Measurements from ENCODE around the gene SLC30A1.
"Not testable (repeated sequence)": the region's sequence is repeated elsewhere in the genome, so short reads cannot be mapped to it uniquely, and the experiment has no call there.

Gene SLC30A1

GRCh38 chr1:211541720-211542477 is 37.1 kb downstream of the SLC30A1 start:
- ChIA-PET POLR2A (no interaction called here), CTCF (interaction anchor here (1.0 to 5.6 kb wide), 4 partner anchors 14 to 112 kb away, joined by 3 to 30 read pairs (median 6); no protein-coding TSS in a partner anchor)
- no peak for TF ChIP-seq CTCF (IDR thresholded peaks at IDR 0.05; ENCODE audit: insufficient read depth, low read length, missing control alignments)
- H3K4me3 ChIP-seq (ENCODE audit: low read depth, low read length) = no peak overlapping the region
- DNase-seq (ENCODE audit: low read depth, low spot score) = no peak

GRCh38 chr1:211541278-211541677 is 37.7 kb downstream of the SLC30A1 start:
- ChIA-PET CTCF (interaction anchor here (1.3 to 5.6 kb wide), 4 partner anchors 11 to 113 kb away, joined by 3 to 30 read pairs (median 7); no protein-coding TSS in a partner anchor), POLR2A (no interaction called here)
- H3K4me3 ChIP-seq (ENCODE audit: low read depth, low read length) = no peak overlapping the region
- TF ChIP-seq CTCF (IDR thresholded peaks at IDR 0.05; ENCODE audit: insufficient read depth, low read length, missing control alignments) = no peak
- no peak for DNase-seq (ENCODE audit: low read depth, low spot score)

- CTCF ChIA-PET = interaction anchor here (1.3 to 5.6 kb wide), 4 partner anchors 11 to 113 kb away, joined by 3 to 30 read pairs (median 7); no protein-coding TSS in a partner anchor
- H3K4me3 ChIP-seq (ENCODE audit: low read depth, low read length); POLR2A ChIA-PET; DNase-seq (ENCODE audit: low read depth, low spot score): not testable (repeated sequence)
Observed at GRCh38 chr1:211540824-211541223, 38.1 kb downstream of the SLC30A1 start.

- H3K4me3 ChIP-seq (ENCODE audit: low read depth, low read length) = no peak overlapping the region
- no peak for TF ChIP-seq CTCF (IDR thresholded peaks at IDR 0.05; ENCODE audit: insufficient read depth, low read length, missing control alignments)
- ChIA-PET POLR2A (no interaction called here), CTCF (interaction anchor here (2.0 kb wide), 1 partner anchor 24 kb away, joined by 10 read pairs; no protein-coding TSS in a partner anchor)
- DNase-seq (ENCODE audit: low read depth, low spot score) = no peak
Observed at GRCh38 chr1:211538287-211538686, 40.7 kb downstream of the SLC30A1 start.

GRCh38 chr1:211537253-211537652 is 41.7 kb downstream of the SLC30A1 start:
- CTCF ChIA-PET = interaction anchor here (1.0 to 2.0 kb wide), 2 partner anchors 23 to 61 kb away, joined by 4 to 10 read pairs; no protein-coding TSS in a partner anchor

GRCh38 chr1:211536606-211537005 is 42.4 kb downstream of the SLC30A1 start:
- no peak for TF ChIP-seq CTCF (IDR thresholded peaks at IDR 0.05; ENCODE audit: insufficient read depth, low read length, missing control alignments)
- no peak for DNase-seq (ENCODE audit: low read depth, low spot score)
- POLR2A ChIA-PET = no interaction called here
- CTCF ChIA-PET = interaction anchor here (1.0 to 2.0 kb wide), 2 partner anchors 22 to 60 kb away, joined by 4 to 10 read pairs; no protein-coding TSS in a partner anchor
- H3K4me3 ChIP-seq (ENCODE audit: low read depth, low read length) = no peak overlapping the region

More at GRCh38 chr1:211537253-211537652, 41.7 kb downstream of the SLC30A1 start:
- no peak for DNase-seq (ENCODE audit: low read depth, low spot score)
- POLR2A ChIA-PET = no interaction called here
- TF ChIP-seq CTCF (IDR thresholded peaks at IDR 0.05; ENCODE audit: insufficient read depth, low read length, missing control alignments) = no peak
- H3K4me3 ChIP-seq (ENCODE audit: low read depth, low read length) = no peak overlapping the region
